GM20431 (cell line): ENCODE results near the gene SPOCK3.
"Not testable (repeated sequence)": the region's sequence is repeated elsewhere in the genome, so short reads cannot be mapped to it uniquely, and the experiment has no call there.

ENCODE experiments used
- in situ Hi-C: fragments of 300-500 bp; cut with MseI, MboI; formaldehyde crosslinking; loops from one replicate; pipeline ENCODE4 v1.15.0; 2020; ENCODE audit warnings: low sequenced_read_pairs; ENCODE audit not compliant: unreplicated experiment

SPOCK3 gene

DNA sequence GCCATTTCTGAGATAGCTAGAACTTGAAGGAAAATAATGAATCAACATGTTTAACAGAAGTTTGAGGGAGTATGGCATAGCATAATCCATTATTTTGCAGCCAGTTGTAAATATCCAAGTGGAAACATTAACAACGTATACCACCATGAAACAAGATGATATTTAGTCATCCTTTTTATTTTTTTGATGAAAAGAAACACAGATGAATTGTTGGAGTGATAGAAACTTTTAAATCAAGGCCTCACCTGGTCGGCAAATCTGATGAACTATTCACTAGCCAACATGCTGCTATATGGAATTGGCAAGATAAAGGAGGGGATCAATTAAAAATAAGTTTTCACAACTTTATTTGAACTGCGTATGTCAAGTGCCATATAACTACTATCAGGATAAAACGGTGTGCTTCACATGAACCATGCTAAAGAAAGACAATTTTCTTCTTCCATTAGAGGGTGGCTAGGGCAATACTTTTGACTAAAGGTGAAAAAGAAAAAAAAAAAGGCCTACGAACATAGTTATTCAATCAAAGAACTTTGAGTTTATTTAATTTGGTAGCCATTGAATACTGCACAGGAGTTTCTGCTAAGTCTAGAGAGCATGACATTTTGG is 510.7 kb downstream of the SPOCK3 start:
- in situ Hi-C loops = no loop called here

DNA sequence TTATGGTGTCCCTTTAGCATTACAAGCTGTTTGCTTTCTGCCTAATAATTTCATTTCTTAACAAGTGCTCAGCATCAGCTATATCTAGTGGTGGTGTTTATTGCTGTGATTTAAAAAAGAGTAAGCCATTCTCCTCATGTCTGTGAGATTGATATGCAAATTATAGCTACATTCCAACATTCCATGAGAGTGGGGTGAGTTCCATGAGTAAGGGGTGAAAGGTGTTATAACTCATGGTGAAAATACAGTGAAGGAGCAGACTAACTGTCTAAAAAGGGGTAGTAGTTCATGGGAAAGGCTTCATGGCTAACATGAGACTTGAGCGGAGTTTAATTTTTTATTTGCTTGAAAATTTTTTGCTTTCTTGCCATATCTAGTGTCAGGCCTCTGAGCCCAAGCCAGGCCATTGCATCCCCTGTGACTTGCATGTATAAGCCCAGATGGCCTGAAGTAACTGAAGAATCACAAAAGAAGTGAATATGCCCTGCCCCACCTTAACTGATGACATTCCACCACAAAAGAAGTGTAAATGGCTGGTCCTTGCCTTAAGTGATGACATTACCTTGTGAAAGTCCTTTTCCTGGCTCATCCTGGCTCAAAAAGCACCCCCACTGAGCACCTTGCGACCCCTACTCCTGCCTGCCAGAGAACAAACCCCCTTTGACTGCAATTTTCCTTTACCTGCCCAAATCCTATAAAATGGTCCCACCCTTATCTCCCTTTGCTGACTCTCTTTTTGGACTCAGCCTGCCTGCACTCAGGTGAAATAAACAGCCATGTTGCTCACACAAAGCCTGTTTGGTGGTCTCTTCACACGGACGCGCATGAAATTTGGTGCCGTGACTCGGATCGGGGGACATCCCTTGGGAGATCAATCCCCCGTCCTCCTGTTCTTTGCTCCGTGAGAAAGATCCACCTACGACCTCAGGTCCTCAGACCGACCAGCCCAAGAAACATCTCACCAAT is 518.3 kb downstream of the SPOCK3 start:
- in situ Hi-C loops = not testable (repeated sequence)

DNA sequence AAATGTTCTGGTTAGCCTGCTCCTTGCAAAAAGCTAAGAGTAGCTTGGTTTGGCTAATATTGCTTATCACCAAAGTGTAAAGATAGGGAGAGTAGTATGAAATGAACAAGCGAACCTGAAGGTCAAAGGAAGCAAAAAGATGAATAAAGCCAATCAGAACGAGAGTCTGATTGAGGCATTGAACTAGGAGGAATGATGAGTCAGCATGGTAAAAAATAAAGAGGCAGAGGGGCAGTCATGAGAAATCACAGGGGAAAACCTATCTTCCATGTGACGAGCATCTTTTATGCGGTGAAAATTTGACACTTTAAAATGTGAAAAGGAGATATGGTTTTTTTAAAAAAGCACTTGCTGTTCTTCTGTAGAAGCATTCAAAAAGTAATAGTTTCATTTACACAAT is 533.7 kb downstream of the SPOCK3 start:
- in situ Hi-C loops = no loop called here

DNA sequence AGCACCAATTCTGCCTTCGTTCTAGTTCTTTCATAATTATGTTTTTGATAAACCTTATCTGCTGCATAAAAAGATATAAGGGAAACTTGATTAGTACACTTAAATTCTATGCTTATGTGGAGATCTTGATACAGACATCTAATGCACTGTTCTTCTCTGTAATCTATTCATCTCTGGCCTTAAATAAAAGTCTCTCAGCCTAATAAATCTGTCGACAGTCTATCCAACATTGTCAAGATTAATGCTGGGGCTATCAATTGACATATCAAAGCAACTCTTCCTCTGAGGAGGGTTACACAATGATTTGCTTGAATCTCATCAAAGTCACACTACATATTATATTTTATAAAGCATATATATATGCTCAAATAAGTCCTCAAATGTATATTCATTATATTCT is 545.5 kb downstream of the SPOCK3 start:
- in situ Hi-C loops = no loop called here

DNA sequence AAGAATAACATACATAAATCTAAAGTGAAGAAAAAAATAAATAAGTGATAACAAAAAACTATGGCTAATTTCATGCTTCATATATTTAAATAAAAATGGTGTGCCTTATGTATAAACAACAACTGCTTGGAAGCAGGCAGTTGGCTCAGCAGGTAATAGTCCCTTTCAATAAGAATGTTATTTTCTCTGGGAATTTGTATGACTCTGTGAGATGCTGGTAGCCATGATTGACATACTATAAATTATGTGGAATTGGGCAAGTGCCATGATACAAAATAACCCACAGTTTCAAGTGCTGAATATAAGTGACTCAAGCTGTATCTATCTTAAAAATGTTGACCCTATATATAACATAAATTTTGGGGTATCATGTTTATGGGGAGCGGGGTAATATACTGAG is 546.5 kb downstream of the SPOCK3 start:
- in situ Hi-C loops = no loop called here
